T-helper 2 cell treated with Interferon-gamma antibody and Interleukin-4, amounts not matched to agents 5 μg/mL and 100 μg/mL, for 36 hours (primary cell): ENCODE measurements around the gene PODNL1.
"Not testable (repeated sequence)": the region's sequence is repeated elsewhere in the genome, so short reads cannot be mapped to it uniquely, and the experiment has no call there.

Source experiments
- DNase-seq: peaks from one replicate; pipeline ENCODE4 v3.0.0; 2021; ENCODE audit warnings: low spot score
- H3K27ac Mint-ChIP-seq: one replicate; pipeline ENCODE4 v1.8.0; 2021; ENCODE audit warnings: mild to moderate bottlenecking, mixed read lengths
- H3K27me3 Mint-ChIP-seq: one replicate; pipeline ENCODE4 v1.8.0; 2021; ENCODE audit warnings: low read depth, mixed read lengths
- H3K36me3 Mint-ChIP-seq: one replicate; pipeline ENCODE4 v1.8.0; 2021; ENCODE audit warnings: low read depth, mixed read lengths
- H3K4me1 Mint-ChIP-seq: one replicate; pipeline ENCODE4 v1.8.0; 2021; ENCODE audit warnings: low read depth, mixed read lengths
- H3K4me3 Mint-ChIP-seq: one replicate; pipeline ENCODE4 v1.8.0; 2022; ENCODE audit warnings: mild to moderate bottlenecking, moderate library complexity, mixed read lengths
- H3K9me3 Mint-ChIP-seq: one replicate; pipeline ENCODE4 v1.8.0; 2021; ENCODE audit warnings: mixed read lengths

The PODNL1 gene

DNA sequence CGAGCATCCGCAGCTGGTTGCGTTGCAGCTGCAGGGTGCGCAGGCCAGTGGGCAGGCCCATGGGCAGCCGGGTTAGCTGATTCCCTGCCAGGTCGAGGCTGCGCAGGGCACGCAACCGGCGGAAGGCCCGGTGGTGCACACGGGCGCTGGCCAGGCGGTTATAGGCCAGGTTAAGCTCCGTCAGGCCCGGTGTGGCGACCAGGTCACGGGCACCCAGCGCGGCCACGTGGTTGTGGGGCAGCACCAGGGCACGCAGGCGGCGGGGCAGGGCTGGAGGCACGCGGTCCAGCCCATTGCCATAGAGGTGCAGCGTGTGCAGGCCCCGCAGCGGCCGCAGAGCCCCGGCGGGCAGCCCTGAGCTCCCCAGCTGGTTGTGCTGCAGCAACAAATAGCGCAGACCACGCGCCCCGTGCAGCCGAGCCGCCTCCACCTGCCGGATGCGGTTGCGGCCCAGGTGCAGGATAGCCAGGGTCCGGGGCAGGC lies 5.3 kb downstream of the PODNL1 start:
- DNase-seq, result no peak
- Mint-ChIP-seq H3K36me3 (no peaks in the 10 kb centered on the region), H3K4me1 (peaks cover 2% of the 10 kb centered on the region), H3K27me3 (peaks cover 4% of the 10 kb centered on the region), H3K4me3 (no peak overlapping the region), H3K27ac (no peak overlapping the region), H3K9me3 (no peaks in the 10 kb centered on the region)

DNA sequence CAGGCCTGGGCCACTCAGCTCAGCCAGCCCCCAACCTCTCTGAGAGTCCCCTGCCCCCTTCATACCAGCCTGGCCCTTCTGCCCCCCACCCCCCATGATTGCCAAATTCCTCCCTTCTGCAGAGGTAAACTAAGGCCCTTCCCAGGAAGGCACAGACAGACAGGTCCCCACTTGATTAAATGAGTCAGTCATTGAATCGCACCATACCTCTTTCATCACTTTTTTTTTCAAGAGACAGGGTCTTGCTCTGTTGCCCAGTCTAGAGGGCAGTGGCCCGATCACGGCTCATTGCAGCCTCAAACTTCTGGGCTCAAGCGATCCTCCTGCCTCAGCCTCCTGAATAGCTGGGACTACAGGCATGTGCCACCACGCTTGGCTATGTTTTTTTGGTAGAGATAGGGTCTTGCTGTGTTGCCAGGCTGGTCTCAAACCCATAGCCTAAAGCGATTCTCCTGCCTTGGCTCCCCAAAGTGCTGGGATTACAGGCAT lies 6.0 kb downstream of the PODNL1 start:
- DNase-seq, result no peak
- Mint-ChIP-seq H3K4me3 (no peak overlapping the region), H3K27me3 (no peaks in the 10 kb centered on the region), H3K27ac (no peak overlapping the region), H3K4me1 (peaks cover 2% of the 10 kb centered on the region), H3K36me3 (no peaks in the 10 kb centered on the region), H3K9me3 (no peaks in the 10 kb centered on the region)

DNA sequence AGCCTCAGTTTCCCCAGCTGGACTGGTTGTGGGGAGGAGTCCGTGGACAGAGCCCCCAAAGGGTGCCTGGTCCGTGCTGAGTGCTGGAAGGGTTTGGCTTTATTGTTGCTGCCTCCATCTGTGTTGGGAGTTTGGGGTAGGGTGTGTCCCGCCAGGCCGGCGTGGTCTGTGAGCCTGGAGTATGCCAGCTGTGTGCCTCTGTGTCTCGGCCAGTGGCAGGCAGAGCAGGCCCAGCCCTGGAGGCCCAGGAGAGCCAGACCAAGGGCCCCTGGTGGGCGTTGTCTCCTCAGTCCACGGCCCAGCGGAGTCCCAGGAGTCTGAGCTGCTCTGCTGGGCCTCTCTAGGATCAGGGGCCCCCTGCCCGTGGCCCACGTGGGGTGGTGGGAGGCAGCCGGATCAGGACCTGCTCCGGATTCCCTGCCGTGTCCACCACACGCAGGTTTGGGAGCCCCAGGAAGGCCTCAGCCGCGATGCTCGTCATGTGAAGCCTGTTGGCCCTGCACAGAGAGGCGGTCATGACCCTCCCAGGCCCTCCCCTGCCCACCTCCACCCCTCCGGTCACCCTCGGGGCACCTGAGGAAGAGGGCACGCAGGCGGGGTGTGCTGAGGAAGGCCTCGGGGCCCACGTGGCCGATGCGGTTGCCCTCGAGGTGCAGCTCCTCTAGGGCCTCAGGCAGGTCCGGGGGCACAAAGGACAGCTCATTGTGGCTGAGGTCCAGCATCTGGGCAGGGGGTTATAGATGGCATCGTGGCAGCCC lies 6.6 kb downstream of the PODNL1 start:
- H3K36me3 Mint-ChIP-seq, result no peaks in the 10 kb centered on the region

DNA sequence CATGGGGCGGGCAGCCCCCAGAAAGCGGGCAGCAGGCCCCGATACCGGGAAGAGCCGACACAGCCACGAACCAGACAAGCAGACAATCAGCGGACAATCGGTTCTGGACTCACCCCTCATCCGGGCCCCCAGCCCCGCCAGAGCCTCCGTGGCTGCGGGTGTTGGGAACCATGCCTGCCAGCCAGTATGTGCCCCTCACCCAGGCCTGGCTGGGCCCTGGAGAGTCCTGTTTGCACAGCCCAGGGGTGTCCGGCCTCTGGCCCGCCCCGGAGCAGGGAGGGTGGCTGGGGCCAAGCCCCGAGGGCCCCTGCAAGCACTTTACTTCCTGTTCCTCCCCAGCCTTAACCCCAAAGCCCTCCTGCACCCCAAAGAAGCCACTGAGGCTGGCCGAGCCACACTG lies 7.8 kb downstream of the PODNL1 start:
- H3K4me1 Mint-ChIP-seq, result peaks cover 2% of the 10 kb centered on the region
- peaks cover 3% of the 10 kb centered on the region for H3K36me3 Mint-ChIP-seq
- no peak overlapping the region for H3K27ac Mint-ChIP-seq
- DNase-seq, result no peak
- no peak overlapping the region for H3K4me3 Mint-ChIP-seq
- H3K9me3 Mint-ChIP-seq, result no peaks in the 10 kb centered on the region
- H3K27me3 Mint-ChIP-seq, result no peaks in the 10 kb centered on the region

More for the DNA sequence above, 6.6 kb downstream of the PODNL1 start:
- no peaks in the 10 kb centered on the region for H3K27me3 Mint-ChIP-seq
- H3K4me3 Mint-ChIP-seq, result no peak overlapping the region
- no peaks in the 10 kb centered on the region for H3K9me3 Mint-ChIP-seq
- no peak overlapping the region for H3K27ac Mint-ChIP-seq
- peaks cover 2% of the 10 kb centered on the region for H3K4me1 Mint-ChIP-seq
- no peak for DNase-seq

DNA sequence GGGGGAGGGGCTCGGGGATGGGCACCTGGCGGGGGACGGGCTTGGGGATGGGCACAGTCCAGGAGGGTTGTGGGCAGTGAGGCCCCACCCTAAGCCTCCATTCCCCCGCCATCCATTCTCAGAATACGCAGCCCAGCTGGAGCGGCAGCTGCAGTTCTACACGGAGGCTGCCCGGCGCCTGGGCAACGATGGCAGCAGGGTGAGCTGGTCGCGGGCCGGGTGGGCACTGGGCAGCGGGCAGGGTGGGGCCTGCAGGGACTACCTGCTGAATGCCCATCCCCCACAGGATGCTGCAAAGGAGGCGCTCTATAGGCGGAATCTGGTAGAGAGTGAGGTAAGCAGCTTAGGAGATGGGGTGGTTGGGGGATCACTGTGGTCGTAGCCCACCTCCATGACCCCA lies 8.3 kb downstream of the PODNL1 start:
- peaks cover 4% of the 10 kb centered on the region for H3K36me3 Mint-ChIP-seq
- peaks cover 2% of the 10 kb centered on the region for H3K4me1 Mint-ChIP-seq
- no peaks in the 10 kb centered on the region for H3K9me3 Mint-ChIP-seq
- H3K27me3 Mint-ChIP-seq, result no peaks in the 10 kb centered on the region
- no peak overlapping the region for H3K4me3 Mint-ChIP-seq
- DNase-seq, result no peak
- no peak overlapping the region for H3K27ac Mint-ChIP-seq

DNA sequence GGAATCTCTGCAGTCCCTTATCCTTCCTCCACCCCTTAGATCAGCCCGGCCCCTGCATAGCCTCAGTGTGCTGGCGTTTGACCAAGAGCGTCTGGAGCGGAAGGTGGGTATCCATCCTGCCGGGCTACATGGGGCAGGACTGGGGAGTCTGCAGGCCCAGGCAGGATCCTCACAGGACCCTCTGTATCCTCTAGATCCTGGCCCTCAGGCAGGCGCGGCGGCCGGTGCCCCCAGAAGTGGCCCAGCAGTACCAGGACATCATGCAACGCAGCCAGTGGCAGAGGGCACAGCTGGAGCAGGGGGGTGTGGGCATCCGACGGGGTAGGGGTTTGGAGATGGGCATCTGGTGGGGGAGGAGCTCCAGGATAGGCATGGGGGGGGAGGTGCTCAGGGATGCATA lies 8.9 kb downstream of the PODNL1 start:
- Mint-ChIP-seq H3K4me3 (no peak overlapping the region), H3K4me1 (peaks cover under 1% of the 10 kb centered on the region), H3K27me3 (no peaks in the 10 kb centered on the region), H3K9me3 (no peaks in the 10 kb centered on the region), H3K27ac (no peak overlapping the region), H3K36me3 (peaks cover 8% of the 10 kb centered on the region)
- no peak for DNase-seq

DNA sequence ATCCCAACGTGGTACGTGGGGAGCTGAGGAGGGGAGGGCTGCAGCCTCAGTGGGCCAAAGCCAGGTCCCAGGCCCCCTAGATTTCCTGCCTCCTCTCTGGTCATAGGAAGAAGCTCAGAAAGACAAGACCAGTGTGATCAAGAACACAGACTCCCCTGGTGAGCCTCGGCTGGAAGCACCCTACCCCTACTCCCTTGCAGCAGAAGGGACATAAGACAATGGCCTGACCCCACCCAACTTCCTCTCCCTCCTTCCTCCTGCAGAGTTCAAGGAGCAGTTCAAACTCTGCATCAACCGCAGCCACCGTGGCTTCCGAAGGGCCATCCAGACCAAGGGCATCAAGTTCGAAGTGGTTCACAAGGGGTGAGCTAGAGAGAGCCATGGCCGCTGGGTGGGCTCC lies 11.5 kb downstream of the PODNL1 start:
- H3K27ac Mint-ChIP-seq, result no peak overlapping the region
- no peak for DNase-seq

DNA sequence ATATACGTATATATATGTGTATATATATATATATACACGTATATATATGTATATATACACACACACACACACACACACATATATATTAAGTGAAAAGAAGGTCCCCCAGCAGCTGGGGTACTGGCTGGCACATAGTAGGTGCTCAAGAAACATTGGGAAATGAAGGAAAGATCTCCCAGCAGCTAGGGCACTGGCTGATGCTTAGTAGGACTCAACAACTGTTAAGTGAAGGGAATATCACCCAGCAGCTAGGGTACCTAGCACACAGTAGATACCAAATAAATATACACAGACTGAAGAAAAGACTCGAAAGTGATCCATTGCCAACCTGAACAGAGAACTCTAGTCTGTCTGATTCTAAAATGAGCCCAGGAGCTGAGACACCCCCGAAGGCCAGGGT lies 12.2 kb downstream of the PODNL1 start:
- H3K4me3 Mint-ChIP-seq, result no peak overlapping the region
- peaks cover 27% of the 10 kb centered on the region for H3K36me3 Mint-ChIP-seq
- peaks cover 3% of the 10 kb centered on the region for H3K9me3 Mint-ChIP-seq
- H3K4me1 Mint-ChIP-seq, result no peaks in the 10 kb centered on the region
- no peaks in the 10 kb centered on the region for H3K27me3 Mint-ChIP-seq
- DNase-seq, result no peak
- H3K27ac Mint-ChIP-seq, result no peak overlapping the region

More for the DNA sequence above, 11.5 kb downstream of the PODNL1 start:
- no peaks in the 10 kb centered on the region for H3K9me3 Mint-ChIP-seq
- H3K4me1 Mint-ChIP-seq, result no peaks in the 10 kb centered on the region
- peaks cover 20% of the 10 kb centered on the region for H3K36me3 Mint-ChIP-seq
- no peaks in the 10 kb centered on the region for H3K27me3 Mint-ChIP-seq
- H3K4me3 Mint-ChIP-seq, result no peak overlapping the region

DNA sequence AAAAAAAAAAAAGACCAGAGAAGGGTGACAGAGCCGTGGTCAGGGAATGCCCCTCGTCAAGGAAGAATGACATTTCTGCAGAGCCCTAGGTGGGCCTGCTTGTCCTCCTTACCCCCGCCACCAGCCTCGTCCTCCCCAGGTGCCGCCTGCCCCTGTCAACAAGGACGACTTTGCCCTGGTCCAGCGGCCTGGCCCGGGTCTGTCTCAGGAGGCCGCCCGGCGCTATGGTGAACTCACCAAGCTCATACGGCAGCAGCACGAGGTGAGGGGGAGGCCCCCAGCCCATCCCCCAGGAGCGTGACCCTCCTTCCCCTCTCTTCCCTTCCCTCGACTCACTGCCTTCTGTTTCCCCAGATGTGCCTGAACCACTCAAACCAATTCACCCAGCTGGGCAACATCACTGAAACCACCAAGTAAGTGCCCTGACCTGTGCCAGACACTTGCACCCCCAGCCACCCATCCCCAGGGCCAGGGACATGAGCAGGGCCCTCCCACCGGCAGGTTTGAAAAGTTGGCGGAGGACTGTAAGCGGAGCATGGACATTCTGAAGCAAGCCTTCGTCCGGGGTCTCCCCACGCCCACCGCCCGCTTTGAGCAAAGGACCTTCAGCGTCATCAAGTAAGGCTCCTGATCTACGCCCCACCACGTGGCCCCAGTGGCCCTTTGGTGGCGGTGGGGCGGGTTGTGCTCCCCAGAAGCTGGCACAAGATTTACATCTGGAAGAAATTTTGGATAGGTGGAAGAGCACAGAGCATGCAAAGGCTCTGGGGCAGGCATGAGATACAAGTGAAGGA lies 14.8 kb downstream of the PODNL1 start:
- Mint-ChIP-seq H3K27me3 (no peaks in the 10 kb centered on the region), H3K4me3 (no peak overlapping the region), H3K4me1 (no peaks in the 10 kb centered on the region), H3K27ac (no peak overlapping the region), H3K9me3 (peaks cover 6% of the 10 kb centered on the region), H3K36me3 (peaks cover 41% of the 10 kb centered on the region)
- DNase-seq, result no peak

DNA sequence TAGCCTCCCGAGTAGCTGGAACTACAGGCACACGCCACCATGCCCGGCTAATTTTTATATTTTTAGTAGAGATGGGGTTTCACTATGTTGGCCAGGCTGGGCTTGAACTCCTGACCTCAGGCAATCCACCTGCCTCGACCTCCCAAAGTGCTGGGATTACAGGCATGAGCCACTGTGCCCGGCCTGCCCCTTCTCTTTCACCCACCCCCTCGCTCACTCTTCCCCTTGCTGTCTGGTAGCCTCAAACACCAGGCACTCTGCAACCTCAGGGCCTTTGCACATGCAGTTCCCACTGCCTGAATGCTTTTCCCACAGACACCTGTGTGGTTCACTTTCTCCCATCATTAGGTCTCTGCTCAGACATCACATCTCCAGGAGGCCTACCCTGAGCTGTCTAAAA lies 16.1 kb downstream of the PODNL1 start:
- not testable (repeated sequence) for H3K4me3 Mint-ChIP-seq, H3K4me1 Mint-ChIP-seq, H3K27me3 Mint-ChIP-seq, H3K27ac Mint-ChIP-seq, DNase-seq, H3K9me3 Mint-ChIP-seq
- H3K36me3 Mint-ChIP-seq, result peaks cover 43% of the 10 kb centered on the region

DNA sequence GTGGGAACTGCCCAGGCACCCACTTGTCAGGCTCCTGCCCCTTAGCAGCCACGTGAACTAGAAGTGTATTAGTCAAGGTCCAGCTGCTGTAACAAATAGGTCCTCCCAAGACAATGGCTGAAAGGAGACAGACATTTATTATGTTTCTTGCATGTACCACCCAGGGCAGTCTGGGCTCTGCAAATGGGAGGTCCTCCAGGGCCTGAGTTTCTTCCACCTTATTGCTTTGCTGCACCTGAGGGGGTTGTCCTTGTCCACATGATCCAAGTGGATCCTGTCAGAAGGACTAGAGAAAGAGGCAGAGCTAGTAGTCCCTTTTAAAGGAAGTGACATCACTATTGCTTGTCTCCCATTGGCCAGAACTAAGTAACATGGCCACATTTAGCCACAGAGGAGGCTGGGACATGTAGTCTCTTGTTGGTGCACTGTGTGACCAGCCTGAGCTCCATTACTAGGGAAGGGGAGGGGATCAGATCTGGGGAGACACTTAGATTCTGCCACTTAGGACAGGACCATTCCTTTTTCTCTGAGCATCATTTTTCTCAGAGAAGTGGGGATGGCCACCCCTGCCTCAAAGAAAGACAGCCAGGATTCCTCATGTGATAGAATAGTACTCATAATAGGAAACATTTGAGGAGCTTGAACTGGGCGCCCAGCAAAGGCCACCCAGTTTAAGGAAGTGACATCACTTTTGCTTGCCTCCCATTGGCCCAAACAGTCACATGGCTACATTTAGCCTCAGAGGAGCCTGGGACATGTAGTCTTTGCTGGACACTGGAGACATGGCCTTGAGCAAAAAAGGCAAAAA lies 17.1 kb downstream of the PODNL1 start:
- peak; percentile 30 for DNase-seq
- no peaks in the 10 kb centered on the region for H3K27me3 Mint-ChIP-seq
- H3K4me3 Mint-ChIP-seq, result no peak overlapping the region
- H3K27ac Mint-ChIP-seq, result peak overlapping the region; percentile 65
- H3K4me1 Mint-ChIP-seq, result no peaks in the 10 kb centered on the region
- H3K36me3 Mint-ChIP-seq, result peaks cover 43% of the 10 kb centered on the region
- peaks cover 6% of the 10 kb centered on the region for H3K9me3 Mint-ChIP-seq

DNA sequence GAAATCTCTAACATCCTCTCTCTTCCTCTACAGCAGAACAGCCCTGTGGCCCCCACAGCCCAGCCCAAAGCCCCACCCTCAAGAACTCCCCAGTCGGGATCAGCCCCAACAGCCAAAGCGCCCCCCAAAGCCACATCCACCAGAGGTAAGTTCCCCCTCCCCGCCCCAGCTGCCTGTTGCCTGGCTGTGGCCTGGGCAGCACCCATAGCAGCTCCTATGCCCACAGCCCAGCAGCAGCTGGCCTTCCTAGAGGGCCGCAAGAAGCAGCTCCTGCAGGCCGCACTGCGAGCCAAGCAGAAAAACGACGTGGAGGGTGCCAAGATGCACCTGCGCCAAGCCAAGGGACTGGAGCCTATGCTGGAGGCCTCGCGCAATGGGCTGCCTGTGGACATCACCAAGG lies 17.7 kb downstream of the PODNL1 start:
- Mint-ChIP-seq H3K27me3 (no peaks in the 10 kb centered on the region), H3K4me1 (no peaks in the 10 kb centered on the region), H3K4me3 (no peak overlapping the region), H3K27ac (no peak overlapping the region), H3K9me3 (peaks cover 6% of the 10 kb centered on the region), H3K36me3 (peaks cover 42% of the 10 kb centered on the region)
- DNase-seq, result no peak

DNA sequence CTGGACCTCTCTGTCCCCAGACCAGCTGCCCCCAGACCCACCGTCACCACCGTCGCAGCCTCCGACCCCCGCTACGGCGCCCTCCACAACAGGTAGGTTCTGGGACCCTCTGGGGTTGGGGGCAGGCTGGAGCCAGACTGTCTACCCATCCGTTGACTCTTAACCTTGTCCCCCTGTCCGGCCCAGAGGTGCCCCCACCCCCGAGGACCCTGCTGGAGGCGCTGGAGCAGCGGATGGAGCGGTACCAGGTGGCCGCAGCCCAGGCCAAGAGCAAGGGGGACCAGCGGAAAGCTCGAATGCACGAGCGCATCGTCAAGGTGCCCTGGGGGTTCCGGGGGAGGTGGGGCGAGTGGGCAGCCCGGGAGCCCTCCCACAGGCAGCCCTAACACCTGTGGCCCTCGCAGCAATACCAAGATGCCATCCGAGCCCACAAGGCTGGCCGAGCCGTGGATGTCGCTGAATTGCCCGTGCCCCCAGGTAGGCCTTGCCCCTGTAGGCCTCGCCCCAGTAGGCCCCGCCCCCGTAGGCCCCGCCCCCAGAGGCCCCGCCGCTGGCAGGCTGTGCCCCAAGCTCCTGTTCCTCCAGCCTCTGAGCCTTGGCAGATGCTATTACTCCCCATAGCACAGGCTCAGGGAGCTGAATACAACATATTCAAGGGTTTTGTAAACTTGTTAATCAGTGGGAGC lies 19.3 kb downstream of the PODNL1 start:
- no peak overlapping the region for H3K27ac Mint-ChIP-seq
- H3K27me3 Mint-ChIP-seq, result no peaks in the 10 kb centered on the region
- H3K4me1 Mint-ChIP-seq, result no peaks in the 10 kb centered on the region
- DNase-seq, result no peak
- H3K9me3 Mint-ChIP-seq, result peaks cover 6% of the 10 kb centered on the region
- no peak overlapping the region for H3K4me3 Mint-ChIP-seq
- H3K36me3 Mint-ChIP-seq, result peaks cover 41% of the 10 kb centered on the region
